Fibroblast of gingiva (primary cell): ENCODE results near the gene PTPN12.
A peak's percentile ranks its signal among the peaks of the same experiment; 100 is the strongest.
"Not testable (repeated sequence)": the region's sequence is repeated elsewhere in the genome, so short reads cannot be mapped to it uniquely, and the experiment has no call there.

Experiments
- DNase-seq: peaks from one replicate; pipeline ENCODE4 v3.0.0-alpha.2; 2011; ENCODE audit warnings: low read depth

PTPN12 gene

DNA sequence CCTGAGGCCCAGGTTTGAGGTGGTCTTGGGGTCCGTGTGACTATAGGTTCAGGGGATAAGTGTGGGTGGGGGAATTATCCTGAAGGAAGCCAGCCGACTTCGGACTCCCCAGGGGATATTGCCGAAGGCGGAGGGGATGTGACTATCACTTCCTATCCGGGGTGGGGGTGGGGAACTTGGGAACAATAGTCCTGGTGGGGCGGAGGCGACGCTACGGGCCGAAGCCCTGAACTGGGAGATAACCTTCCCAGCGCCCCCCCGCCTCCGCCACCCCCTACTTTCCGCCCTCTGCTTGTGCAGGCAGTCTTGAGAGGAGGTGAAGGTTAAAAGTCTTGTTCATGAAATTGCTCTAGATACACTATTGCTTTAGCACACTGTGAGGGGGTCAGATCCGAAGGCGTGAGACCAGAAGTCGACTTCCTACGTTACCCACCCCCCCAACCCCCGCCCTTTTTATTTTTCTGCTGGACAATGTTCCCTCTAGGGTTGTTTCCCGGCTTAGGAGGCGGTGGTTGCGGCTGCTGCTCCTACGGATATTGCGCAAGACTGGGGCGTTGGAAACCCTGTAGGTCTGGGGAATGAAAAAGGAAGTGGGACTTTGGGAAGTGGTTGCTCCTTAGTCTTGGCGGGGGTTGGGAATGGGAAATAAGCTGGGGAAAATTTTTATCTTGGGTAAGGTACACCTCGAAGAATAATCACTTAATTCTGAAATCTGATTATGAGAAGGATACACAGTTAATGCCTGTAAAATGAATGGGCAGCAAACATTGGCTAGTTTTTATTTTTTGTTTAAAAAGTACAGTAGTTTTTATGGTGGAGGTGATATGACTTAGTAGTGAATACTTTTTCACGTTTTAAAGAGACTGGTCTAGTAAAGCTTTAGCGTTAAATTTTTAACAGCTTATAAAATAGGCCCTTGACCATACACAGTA is 1.5 kb downstream of the PTPN12 start:
- DNase-seq: peak; percentile 90

DNA sequence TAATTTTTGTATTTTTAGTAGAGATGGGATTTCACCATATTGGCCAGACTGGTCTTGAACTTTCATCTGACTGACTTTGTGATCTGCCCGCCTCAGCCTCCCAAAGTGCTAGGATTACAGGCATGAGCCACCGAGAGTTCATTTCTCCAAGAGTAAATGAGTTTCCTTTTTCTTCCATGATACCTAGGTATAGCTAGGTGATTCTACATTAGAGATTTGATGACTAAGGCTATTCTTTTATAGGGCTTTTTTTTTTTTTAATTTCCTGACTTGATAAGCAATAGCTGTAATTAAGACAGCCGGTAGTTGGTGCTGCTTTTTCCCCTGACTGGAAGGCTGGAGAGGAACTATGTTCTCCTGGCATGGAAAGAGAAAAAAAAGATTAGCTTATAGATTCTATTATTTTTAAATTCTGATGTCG is 3.3 kb downstream of the PTPN12 start:
- DNase-seq: no peak

DNA sequence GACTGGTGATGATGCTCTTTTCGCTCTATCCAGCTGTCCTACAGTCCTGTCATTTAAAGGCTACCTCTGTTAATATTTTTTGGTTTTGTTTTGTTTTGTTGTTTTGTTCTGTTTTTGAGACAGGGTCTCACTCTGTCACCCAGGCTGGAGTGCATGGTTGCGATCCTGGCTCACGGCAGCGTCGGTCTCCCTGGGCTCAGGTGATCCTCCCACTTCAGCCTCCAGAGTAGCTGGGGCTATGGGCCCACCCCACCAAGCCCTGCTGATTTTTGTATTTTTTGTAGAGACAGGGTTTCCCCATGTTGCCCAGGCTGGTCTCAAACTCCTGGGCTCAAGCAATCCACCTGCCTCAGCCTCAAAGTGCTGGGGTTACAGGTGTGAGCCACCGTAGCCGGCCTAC is 3.9 kb downstream of the PTPN12 start:
- not testable (repeated sequence) for DNase-seq

DNA sequence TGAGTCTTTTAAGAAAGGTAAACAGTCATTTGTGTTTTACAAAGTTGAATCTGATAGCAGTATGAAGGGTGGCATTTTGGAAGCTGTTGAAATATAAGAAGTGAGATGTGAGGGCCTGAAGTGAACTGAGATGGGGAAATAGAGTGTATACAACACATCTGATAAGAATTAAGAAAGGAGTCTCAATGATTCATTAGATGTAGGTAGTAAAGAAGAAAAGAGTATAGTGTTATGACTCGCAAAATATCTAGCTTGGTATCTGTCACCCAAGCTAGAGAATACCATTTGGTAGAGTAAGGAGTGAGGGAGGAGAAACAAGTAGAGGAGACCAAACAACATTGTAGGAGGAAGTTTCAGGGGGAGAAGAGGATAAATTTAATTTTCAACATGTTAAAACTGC is 5.3 kb downstream of the PTPN12 start:
- no peak for DNase-seq

DNA sequence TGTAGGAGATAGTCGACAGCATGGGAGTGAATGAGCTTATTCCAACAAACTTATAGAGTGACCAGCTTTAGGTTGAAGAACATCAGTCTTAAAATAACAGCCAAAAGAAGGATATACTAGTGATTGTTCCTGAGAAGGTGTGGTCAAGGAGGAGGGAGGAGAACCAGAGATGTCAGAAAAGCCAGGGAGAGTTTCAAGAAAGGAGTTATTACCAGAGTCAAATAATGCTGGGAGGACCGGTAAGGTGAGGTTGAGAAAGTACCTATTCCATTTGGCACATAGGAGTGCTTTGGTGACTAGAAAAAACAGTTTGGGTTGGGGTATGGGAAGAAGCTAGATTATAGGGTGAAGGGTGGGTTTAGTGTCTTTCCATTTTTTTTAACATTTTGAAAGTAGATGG is 5.8 kb downstream of the PTPN12 start:
- DNase-seq: no peak

DNA sequence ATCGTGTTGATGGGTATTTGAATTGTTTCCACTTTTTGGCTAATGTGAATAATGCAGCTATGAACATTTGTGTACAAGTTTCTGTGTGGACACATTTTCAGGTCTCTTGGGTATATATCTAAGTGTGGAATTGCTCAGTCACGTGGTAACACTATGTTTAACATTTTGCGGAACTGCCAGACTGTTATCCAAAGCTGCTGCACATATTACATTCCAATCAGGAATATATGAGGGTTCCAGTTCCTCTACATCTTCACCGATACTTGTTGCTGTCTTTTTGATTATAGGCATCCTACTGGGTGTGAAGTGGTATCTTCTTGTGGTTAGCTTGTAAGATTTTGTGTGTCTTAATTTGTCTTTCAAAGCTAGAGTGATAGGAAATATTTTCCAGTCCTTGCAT is 6.8 kb downstream of the PTPN12 start:
- no peak for DNase-seq

DNA sequence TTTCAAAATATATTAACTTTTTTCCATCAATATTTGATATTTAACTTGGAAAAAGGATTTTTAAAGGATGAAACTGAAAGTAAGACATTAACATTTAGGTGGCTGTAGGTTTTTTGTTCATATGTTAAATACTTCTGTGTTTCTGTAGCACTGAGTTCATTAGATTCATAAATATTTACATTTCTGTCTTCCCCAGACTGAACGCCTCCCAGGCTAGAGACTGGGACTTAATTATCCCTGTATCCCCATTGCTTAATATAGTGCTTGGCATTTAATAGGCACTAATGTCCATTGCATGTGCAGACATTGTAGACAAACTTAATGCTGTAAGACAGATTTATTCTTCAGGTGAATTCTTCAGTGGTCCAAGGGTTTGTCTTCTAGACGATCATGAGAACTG is 7.4 kb downstream of the PTPN12 start:
- peak; percentile 20 for DNase-seq

DNA sequence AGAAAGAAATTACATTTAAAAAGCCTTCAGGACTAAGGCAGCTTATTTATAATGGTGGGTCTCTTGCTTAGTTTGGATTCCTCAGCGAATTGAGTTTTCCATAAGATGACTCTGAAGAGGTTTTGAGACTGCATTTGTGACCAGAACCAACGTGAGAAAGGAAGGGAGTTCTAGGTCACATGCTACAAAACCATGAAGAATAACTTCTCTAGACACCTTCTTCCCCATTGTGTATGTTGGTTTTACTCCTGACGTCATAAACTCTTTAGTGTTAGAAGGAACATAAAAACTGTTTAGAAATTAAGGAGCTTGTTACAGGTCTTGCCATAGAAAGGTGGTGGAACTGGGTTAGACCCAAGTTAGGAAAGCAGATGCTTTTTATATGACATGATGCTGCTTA is 11.1 kb downstream of the PTPN12 start:
- no peak for DNase-seq

DNA sequence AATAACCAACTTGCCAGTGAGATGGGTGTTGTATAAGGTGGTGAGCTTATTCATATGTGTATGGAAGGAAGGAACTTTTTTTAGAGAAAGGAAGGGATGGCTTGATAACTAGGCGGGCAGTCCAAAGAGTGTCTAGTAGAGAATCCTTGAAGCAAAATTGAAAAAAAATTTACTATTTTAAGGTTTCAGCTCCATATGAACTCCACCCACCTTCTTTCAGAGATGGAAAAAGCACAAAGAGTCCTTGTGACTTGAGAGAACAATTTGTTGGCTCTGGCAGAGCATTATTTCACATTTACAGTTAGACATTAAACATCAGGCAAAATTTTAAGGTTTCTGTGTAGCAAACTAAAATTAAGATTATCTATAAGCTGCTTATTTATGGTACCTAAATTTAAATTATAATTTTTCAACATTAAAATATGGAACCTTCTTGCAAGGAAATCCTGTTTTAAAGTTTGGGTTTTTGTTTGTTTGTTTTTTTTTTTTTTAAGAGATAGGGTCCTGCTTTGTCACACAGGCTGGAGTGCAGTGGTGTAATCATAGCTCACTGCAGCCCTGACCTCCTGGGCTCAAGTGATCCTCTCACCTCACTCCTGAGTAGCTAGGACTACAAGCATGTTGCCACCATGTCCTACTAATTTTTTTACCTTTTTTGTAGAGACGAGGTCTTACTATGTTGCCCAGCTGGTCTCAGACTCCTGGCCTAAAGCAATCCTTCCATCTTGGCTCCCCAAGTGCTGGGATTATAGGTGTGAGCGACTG is 12.2 kb downstream of the PTPN12 start:
- no peak for DNase-seq

DNA sequence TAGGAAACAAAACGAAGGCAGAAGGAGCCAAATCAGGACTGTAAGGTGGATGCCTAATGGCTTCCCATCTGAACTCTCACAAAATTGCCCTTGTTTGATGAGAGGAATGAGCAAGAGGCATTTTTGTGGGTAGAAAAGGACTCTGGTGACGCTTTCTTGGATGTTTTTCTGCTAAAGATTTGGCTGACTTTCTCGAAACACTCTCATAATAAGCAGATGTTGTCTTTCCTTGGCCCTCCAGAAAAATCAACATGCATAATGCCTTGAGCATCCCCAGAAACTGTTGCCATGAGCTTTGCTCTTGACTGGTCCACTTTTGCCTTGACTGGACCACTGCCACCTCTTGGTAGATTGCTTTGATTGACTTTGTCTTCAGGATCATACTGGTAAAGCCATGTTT is 13.5 kb downstream of the PTPN12 start:
- peak; percentile 80 for DNase-seq

DNA sequence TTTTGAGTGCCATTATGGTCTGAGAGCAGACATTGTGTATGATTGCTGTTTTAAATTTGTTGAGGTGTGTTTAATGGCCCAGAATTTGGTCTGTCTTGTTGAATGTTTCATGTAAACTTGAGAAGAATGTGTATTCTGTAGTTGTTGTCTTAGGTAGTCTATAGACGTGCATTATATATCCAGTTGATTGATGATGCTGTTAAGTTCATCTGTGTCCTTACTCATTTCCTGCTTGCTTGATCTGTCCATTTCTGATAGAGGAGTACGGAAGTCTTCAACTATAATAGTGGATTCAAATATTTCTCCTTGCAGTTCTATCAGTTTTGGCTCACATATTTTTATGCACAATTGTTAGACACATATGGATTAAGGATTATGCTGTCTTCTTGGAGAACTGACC is 16.0 kb downstream of the PTPN12 start:
- no peak for DNase-seq

DNA sequence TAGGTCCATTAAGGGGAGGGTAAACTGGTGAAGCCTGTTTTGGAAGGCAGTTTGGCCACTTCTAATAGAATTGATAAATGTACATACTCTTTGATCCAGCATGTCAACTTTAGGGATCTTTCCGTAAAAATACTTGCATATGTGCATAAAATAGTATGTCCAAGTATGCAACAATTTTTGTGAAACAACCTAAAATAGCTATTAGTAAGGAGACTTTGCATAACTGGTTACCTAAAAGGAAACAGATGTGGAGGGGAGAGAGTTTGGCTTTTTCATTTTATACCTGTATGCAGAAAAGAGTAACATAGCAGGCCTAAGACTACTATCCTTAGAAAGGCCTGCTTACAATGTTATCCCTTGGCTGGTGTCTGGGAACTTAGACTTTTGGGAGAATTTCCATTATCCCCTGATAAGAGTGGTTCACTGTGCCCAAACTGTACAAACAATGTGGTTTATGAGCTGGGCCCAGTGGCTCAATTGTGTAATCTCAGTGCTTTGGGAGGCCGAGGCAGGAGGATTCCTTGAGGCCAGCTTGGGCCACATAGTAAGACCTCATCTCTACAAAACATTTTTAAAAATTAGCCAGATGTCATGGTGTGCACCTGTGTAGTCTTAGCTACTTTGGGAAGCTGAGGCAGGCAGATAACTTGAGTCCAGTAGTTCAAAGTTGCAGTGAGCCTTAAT is 21.3 kb downstream of the PTPN12 start:
- DNase-seq: no peak

DNA sequence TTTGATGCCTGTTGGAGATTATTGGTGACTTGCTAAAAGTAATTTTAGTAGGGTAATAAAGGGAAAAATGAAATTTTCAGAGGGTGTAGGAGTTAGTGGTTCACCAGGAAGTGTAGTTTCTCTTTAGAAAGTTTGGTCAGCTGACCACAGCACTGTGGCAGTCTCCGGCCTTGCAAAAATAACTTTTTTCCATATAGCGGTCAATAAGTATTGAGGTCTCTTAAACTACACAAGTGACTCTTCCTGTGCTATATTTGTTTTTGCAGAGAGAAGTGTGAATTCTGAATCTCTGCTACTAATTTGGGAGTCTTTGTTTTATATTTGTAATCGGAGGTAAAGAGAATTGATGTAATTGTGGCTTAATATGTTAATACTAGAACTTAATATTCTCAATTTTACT is 24.3 kb downstream of the PTPN12 start:
- DNase-seq: no peak

DNA sequence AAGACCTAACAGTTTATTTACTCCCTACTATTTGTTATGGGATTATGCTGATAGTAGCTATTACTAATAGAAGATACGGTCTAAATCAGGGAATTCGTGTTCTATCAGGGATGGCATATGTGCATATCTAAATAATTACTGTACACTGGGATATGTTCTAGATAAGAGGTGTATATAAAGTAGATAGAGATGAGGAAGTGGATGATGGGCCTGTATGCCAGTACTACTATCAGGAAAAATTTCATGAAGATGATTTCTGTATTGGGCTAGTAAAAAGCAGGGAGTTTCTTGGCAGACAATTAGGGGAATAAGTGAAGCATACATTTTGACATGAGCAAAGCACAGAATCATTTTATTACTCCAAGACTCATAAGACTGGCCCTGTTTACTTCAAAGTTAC is 26.2 kb downstream of the PTPN12 start:
- DNase-seq: no peak

DNA sequence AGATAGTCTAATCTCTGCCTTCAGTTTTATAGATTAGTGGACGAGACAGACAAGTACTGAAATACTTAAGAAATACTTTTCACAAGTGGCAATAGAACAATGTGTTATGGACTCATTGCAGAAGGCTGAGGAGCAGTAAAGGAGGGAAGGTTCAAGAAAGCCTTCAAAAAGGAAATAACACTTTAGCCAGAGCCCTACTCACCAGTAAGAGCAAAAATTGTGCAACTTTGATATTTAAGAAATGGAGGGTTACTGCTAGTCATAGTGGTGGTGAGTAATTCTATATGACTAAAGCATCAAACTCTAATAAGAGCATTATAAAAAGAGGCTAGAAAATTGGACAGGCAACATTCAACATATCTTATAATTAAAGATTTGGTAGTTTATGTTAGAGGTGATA is 28.8 kb downstream of the PTPN12 start:
- DNase-seq: peak; percentile 74

DNA sequence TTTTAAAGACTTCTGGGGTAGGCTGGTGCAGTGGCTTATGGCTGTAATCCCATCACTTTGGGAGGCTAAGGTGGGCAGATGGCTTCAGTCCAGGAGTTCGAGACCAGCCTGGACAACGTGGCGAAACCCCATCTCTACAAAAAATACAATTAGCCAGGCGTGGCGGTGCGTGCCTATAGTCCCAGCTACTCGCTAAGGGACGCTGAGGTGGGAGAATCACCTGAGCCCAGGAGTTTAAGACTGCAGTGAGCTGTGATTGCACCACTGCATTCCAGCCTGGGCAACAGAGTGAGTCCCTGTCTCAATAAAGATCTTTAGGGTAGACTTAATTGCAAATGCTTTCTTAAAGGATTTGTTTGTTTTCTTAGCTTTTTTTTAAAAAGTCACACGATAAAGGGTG is 29.3 kb downstream of the PTPN12 start:
- DNase-seq: no peak

DNA sequence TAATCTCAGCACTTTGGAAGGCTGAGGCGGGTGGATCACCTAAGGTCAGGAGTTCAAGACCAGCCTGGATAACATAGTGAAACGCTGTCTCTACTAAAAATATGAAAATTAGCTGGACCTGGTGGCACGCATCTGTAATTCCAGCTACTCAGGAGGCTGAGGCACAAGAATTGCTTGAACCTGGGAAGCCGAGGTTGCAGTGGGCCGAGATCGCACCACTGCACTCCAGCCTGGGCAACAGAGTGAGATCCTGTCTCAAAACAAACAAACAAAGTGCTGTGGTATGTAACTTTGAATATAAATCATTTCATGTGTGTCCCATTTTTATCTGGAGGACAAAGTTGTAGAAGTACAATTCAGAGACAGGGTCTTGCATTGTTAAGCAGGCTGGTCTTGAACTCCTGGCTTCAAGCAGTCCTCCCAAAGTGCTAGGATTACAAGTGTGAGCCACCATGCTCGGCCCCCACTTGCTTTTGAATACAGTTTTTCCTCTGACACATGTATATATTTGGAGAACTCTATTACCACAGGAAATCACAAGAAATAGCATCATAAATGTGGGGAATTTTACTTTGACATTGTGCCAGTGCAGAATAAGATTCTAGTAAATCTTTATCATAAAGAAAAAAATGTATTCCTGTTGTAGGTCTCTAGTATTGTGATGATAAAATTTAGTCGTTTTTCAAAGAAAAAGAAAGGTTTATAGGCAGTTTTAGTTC is 32.6 kb downstream of the PTPN12 start:
- no peak for DNase-seq

DNA sequence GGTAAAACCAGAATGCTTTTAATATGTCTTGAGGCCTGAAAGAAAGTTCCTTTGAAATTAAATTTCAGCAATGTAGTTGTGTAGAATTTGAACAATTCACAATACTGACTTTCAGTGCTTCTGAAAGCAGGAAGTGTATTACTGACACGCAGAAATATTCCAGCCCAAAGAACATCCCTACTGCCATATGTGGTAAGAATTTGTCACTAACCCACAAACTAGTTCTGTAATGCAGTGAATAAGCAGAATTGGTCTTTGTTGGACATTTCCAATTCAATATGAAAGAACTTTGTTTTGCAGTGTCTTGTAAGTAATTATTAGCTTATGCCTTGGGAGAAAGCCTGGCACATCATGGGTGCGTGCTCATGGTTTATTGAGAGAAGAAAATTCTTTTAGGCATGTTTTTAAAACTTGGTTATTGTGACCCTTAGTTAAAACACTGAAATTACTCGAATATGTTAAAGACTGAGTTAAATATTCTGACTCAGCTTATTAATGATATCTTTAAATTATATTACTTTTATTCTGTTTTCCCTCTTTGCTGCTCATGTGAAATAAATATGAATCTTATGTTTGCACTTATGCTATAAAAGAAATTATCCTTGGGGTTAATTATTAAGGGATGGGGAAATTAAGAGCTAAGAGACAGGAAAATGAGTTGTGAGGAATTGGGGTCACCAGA is 33.4 kb downstream of the PTPN12 start:
- DNase-seq: peak; percentile 77

DNA sequence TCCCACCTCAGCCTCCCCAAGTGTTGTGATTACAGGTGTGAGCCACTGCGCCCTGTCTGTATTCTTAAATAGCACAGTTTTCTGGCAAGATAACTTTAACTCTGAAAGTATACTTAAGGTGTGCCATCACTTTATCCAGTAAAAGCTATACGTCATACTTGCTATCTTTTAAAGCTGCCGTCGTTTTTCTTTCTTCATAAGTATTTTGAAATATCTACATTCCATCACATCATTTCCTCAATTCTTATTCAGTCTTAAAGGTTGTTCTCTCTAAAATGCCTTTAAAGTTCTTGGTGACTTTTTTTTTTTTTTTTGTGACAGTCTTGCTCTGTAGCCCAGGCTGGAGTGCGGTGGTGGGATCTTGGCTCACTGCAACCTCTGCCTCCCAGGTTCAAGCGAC is 34.7 kb downstream of the PTPN12 start:
- DNase-seq: no peak

DNA sequence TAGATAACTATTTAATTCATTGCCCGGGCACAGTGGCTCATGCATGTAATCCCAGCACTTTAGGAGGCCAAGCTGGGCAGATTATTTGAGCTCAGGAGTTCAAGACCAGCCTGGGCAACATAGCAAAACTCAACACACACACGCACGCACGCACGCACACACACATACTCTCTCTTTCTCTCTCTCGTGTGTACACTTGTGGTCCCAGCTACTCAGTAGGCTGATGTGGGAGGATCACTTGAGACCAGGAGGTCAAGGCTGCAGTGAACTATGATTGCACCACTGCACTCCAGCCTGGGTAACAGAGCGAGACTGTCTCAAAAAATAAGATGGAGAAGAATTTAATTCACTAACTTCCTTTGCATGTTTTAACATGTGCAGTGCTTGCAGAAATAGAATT is 38.1 kb downstream of the PTPN12 start:
- no peak for DNase-seq

DNA sequence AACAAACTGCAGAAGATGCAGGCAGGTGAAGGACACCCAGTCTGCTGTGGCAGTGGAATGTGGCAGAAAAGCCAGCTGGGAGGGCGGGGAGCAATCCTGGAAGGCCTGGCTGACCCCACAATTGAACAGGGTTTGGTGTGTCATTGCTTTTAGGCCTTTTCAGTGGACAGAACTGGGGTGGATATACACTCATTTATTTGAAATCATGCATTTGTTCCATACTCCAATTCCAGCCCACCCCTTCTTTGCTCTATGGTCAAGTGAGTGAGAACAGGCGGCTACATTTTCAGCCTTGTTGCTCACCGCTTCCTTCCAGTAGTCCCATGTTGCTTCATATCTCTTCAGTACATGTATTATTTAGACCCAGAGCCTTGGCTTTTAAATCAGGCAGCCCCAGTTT is 39.8 kb downstream of the PTPN12 start:
- DNase-seq: no peak

DNA sequence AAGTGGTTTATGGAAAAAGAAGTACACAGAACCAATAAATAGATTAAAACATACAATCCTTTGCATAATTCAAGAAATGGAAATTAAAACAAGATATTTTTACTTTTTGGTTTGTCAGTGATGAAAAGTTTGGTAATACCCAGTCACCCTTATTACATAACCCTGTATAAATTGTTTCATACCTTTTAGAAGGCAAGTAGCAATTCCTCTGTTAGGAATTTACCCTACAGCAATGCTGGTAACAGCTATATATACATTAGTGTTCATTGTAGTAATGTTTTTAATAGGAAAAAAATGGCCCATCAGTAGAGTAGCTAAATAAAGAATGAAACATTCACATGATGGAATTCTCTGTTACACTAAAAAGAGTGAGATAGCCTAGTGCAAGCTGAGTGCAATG is 42.7 kb downstream of the PTPN12 start:
- no peak for DNase-seq
